GM18867 (cell line): ENCODE results near the gene CREB3.

Experiments used
- ATAC-seq: cut with Tn5 transposase; IDR thresholded peaks from one replicate; pipeline ENCODE4 v1.9.1; 2021; ENCODE audit warnings: mild to moderate bottlenecking, moderate library complexity; ENCODE audit not compliant: unreplicated experiment

CREB3 gene

DNA sequence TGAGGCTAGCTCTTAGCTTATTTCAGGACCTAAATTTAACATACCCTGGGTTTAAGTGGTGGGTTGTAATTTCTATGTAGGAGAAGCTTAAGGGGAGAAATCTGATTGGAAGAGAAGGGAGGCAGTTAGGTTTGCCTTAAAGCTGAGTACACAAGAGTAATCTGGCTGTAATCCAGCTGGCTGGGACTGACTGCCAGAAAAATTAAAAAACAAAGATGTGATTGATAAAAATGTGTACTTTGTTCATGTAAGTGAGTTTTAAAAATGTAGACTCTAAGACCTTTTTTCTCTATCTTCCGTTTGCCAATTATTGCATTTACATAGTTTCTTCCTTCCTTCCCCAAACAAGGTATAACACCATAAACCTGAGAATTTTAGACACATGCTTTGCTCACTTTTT, 39.1 kb downstream of the CREB3 start:
- no peak for ATAC-seq

DNA sequence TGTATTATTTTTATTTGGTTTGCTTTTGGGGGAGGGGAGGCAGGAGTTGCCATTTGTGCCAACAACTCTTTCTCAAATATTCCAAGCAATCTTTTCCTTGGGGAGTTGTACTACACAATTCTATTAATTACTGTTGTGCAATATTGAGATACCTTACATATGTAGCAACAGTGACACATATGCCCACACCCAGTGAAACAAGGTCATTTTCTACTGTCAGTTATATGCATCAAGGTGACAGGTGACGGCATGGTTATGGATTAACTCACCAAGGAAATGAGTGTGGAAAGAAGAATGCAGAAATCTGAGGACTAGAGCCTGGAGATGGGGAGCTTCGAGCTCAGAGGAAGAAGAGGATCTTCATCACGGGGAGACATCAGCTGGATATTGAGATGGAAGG, 39.5 kb downstream of the CREB3 start:
- ATAC-seq = no peak

DNA sequence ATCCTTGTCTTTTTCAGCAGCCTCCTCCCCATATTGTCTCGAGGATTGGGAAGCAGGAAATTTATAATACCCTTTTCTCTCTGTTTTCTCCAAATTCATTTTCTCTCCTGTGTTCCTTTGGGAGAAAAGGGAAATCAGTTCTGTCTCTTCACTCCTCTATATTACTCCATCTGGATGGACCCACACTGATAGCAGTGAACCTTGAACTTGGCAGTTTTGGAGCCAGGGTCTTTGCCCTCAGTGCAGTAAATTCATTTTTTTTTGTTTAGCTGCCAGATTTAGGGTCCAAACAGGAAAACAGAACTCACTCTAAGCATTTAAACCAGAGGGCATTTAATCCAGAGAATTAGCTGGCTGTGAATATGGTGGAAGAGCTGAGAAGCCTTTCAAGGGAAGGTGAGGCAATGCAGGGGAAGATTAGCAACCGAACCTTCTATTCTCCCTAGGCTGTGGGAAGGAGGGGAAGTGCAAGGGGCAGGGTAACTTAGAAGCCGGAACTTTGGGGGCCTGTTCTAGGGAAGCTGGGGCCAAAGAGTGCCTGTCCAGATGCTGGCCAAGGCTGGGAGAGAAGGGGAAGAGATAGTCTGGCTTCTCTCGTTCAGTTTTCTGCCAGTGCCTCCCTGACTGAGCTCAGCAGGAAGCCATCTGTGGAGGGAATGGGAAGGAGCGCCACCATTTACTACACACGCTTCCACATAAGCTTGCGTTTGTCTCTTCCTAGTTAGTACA, 42.6 kb downstream of the CREB3 start:
- ATAC-seq = no peak

DNA sequence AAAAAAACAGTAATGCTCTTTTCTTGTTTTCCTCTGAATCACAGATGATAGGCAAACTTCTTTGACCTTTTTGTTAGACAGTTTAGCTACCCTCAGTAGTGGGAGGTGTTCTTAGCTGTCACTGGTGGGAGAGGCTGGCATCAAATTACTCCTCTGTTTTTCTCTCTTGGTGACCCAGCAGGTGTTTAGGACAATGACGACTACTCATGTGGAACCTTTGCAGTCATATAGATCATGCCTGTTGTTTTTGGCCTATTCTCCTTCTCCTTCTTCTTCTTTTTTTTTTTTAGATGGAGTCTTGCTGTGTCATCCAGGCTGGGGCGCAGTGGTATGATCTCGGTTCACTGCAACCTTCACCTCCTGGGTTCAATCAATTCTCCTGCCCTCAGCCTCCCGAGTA, 43.6 kb downstream of the CREB3 start:
- ATAC-seq = no peak

DNA sequence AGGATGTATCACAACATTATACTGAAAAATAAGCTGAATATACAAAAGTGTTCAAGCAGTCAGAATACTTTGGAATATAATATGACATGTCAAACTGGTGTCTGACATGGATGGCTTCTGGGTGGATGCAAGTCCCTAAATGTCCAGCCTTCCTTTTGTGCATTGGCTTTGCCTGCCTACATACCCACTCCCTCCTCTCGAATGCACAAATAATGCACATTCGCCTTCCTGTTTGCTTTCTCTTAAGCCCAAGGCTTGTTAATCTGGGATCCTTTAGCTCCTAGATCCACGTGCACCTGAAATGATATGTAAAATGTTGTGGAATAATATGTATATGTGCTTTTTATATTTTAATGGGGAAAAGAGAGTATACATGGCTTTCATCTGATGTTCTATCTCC, 46.0 kb downstream of the CREB3 start:
- ATAC-seq = no peak

DNA sequence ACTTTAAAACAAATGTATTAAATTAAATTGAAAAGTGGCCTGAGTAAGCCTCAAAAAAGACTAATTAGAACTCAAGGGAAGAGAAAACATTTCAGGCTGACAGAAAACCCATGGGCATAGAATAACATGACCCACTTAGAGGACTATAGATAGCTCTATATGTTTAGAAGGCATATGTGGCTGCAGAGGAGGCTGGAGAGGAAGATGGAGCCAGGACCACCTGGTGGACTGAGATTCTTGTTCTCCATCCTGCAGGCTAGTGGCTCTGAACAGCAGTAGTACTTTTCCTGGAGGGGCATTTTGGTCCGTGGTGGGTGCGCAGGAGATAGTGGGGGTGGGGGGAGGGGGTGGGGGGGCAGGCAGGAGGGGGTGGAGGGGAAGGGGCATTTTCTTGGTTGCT, 48.6 kb downstream of the CREB3 start:
- ATAC-seq = no peak

DNA sequence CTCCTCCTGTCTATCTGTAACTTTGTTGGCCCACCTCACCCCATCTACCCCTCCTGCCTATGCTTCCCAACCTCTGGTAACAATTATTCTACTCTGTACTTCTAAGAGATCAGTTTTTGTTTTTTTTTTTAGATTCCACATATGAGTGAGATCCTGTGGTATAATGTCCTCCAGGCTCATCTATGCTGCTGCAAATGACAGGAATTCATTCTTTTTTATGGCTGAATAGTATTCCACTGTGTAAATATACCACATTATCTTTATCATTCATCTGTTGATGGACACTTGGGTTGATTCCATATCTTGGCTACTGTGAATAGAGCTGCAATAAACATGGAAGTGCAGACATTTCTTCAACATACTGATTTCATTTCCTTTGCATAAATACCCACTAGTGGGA, 51.0 kb downstream of the CREB3 start:
- no peak for ATAC-seq
